HG02642 (cell line): ENCODE data around the gene SCN5A.
A peak's percentile ranks its signal among the peaks of the same experiment; 100 is the strongest.

ENCODE experiments used
- ATAC-seq: cut with Tn5 transposase; IDR thresholded peaks from one replicate; pipeline ENCODE4 v1.9.1; 2021; ENCODE audit warnings: mild to moderate bottlenecking; ENCODE audit not compliant: unreplicated experiment, poor library complexity

Gene SCN5A

GRCh38 chr3:38649500-38650247 lies at the start of gene SCN5A:
Gene SCN5A (minus strand): TSS chr3:38649687. CDS start chr3:38633307, 16,380 bp downstream.
- ATAC-seq = peak; percentile 72

- ATAC-seq = no peak
These were observed 49.3 kb upstream of the SCN5A start for GRCh38 chr3:38698760-38699159.

GRCh38 chr3:38698061-38698460 lies 48.6 kb upstream of the SCN5A start:
- ATAC-seq = no peak

DNA sequence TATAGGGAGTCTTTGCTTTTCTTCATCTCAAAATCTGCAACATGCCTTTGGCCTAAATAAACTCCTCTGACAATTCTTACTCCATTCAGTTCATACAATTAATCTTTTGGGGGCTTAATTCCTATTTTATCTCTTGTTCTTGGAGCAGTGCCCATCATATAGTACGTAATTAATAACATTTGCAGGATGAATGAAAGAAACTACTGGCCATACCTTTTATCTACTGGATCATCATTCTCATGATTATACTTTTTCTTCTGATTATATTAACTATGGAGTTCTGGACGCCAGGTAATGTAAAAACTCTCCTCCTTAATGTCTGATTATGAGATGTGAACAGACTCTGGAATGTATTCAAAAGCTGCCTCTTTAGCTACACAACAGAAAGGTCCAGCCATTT lies 46.5 kb upstream of the SCN5A start:
- ATAC-seq = no peak

DNA sequence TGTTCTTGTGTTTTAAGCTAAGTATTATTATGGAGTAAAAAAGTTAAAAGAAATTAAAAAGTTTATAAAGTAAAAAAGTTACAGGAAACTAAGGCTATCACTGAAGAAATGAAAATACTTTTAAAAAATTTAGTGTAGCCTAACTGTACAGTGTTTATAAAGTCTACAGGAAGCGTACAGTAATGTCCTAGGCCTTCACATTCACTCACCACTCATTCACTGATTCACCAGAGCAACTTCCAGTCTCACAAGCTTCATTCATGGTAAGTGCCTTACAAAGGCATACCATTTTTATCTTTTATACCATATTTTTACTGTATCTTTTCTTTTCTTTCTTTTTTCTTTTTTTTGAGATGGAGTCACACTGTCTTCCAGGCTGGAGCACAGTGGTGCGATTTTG lies 40.7 kb upstream of the SCN5A start:
- ATAC-seq = no peak

GRCh38 chr3:38689774-38690173 lies 40.3 kb upstream of the SCN5A start:
- no peak for ATAC-seq

GRCh38 chr3:38689346-38689745 lies 39.9 kb upstream of the SCN5A start:
- no peak for ATAC-seq

GRCh38 chr3:38687321-38687720 lies 37.8 kb upstream of the SCN5A start:
- no peak for ATAC-seq

DNA sequence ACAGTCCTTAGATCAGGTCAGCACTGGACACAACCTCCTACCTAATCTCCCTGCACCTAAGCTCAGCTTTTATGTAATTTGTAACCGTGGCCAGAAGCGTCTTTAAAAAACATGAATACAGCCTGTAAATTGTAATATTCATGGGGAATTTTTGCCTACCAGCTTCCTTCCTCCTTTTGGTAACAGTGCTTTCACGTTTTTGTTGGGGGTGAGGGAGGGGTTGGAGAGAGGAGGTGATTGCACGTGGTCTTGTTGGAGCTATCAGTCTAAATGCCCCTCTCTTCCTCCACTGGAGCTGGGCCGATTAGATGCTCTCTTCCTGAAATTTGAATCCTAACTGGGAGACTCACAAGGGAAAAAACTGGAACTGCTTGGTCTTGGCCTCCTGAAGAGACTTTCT lies 35.1 kb upstream of the SCN5A start:
- ATAC-seq = no peak

DNA sequence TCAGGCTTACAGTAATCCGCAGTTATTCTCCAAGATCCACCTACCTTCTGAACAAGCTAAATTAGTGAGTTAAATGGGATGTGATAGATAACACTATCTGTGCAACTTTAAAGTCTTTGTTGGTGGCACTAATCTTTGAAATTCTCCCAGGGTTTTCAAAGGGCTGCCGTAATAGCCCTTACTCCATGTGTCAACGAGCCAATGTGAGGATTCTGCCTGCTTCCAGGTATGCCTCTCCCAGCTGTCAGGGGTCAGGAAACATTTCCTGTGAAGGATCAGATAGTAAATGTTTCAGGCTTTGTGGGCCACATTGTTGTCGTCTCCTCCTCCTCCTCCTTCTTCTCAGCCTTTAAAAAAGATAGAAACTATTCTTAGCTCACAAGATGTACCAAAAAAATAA lies 20.2 kb upstream of the SCN5A start:
- ATAC-seq = no peak

DNA sequence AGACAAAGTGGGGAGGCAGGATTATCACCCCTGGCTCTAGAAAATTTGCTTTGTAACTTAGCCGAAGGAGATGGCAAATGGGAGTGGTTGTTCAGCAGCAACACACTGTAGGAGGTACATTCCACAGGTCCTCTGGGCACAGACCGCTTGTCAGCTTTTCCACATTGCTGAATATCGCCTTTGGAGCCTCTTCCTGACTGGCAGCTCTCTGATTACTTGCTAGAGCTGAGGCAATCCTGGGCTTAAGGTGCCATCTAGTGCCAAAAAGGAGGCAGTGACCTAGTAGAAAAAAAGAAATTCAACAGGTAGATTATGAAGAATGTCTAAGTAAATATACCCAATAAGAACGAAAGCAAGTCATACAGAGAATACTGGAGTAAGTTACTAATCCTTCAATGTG lies 13.1 kb upstream of the SCN5A start:
- ATAC-seq = no peak

GRCh38 chr3:38658841-38659240 lies 9.4 kb upstream of the SCN5A start:
- ATAC-seq = no peak

- ATAC-seq = no peak
These were observed 7.9 kb upstream of the SCN5A start for GRCh38 chr3:38657369-38657768.

DNA sequence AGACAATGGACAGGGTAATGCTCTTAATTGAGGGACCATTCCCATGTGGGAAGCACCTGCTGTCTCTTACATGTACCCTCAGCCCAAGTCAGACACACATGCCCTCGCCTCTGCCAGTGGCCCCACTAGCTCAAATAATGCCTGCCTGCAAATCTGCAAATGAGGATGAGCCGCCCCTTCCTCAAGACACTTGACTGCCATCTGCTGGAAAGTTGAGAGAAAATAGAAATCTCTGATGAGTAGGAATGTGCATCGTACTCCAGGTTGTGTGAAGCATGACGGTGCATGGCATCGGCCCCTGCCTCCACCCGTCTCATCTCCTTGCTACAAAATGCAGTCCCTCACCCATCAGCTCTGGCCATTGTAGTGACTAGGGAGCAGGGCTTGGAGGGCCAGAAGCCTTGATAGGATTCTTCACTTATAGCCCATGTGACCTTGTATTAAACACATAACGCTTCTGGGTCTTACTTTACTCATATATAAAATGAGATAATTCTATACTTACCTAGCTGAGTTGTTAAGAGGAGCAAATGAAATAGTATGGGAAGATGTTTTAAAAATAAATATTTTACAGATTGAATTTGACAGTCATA lies 6.3 kb upstream of the SCN5A start:
- ATAC-seq = no peak

DNA sequence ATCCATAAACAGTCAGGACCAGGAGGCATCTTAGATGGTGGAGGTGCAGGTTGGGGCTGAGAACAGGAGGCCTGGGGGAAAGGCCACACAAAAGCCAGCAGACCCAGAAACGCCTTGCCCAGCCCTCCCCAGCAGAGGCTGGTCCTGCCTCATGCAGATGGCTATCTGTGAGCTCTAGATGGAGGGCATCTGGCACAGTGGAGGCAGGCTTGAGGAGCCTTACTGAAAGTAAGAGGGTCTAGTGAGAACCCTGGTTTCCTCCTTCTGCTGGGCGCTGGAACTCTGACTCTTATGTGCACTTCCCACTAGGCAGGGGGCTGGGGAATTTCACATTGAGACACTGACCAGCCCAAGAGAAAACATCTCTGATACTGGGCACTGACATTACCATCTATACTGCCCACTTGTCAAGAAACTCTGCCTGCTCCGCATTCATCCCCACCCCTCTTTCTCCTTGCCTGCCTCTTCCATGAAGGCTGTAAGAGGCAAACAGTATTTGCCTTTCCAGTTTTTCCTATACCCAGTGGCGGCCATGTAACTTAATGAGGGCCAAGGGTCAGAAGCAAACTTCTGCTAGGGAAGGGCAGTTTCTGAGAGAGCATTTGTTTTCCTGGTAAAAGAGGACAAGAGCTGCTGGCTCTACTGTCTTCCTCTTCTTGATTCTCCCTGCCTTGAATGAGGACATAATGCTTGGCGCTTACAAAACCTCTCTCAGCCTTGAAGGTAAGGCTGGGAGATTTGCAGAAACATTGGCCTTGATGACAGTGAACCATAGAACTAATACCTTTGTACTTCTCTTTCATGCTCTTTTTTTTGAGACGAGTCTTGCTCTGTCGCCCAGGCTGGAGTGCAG lies 4.4 kb upstream of the SCN5A start:
- no peak for ATAC-seq

GRCh38 chr3:38652934-38653333 lies 3.4 kb upstream of the SCN5A start:
- ATAC-seq = no peak

DNA sequence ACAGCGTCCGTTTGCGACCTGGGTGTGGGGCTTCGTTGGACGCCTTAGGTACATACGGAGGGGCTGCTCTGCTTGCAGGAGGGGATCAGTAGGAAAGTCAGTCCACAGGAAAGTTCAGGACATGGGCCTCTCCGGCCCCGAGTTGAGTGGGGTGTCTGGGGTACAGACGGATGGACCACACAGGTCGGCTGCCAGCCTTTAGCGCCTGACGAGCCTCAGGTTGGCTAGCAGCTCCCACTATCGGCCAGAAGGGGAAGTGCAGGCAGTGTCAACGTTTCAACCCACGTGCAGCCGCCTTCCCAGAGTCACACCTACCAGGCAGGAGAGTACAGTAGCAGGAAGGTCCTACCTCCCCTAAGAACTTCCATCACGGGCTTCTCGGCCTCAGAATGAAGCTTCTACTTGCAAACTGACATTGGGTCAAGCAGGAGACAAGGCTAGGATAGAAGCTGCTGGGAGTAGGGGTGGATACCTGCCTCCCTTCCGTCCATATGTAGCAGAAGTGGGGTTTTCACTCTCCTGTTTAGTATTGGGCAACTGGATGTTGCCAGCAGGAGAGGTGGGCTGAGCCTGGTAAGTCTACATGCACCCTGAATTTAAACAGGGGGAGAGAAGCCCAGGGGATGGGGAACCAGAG lies 1.8 kb upstream of the SCN5A start:
- ATAC-seq = peak; percentile 47

DNA sequence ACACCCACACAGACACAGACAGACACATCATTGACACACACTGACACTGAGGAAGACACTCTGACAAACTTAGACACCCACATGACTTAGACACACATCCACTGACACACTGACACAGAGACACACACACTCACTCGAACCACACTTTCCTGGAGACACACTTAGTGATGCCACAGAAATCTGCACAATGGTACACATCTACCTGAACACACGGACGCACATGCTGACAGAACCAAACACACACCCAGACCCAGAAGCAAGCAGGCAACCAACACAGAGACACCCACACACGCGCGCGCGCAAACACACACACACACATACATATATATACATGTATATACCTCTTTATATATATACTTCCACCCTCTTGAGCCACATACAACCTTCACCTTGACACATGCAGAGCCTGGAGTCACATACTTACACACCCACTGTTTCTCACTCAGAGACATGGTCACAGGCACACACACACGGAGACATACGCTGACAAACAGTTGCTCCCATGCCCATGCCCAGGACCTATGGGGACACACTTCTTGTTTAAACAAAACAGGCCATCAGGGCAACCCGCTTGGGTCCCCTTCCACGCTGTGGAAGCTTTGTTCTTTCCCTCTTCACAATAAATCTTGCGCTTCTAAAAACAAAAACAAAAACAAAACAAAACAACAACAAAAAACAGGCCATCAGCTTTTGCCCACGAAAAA lies 913 bp upstream of the SCN5A start:
- ATAC-seq = no peak

DNA sequence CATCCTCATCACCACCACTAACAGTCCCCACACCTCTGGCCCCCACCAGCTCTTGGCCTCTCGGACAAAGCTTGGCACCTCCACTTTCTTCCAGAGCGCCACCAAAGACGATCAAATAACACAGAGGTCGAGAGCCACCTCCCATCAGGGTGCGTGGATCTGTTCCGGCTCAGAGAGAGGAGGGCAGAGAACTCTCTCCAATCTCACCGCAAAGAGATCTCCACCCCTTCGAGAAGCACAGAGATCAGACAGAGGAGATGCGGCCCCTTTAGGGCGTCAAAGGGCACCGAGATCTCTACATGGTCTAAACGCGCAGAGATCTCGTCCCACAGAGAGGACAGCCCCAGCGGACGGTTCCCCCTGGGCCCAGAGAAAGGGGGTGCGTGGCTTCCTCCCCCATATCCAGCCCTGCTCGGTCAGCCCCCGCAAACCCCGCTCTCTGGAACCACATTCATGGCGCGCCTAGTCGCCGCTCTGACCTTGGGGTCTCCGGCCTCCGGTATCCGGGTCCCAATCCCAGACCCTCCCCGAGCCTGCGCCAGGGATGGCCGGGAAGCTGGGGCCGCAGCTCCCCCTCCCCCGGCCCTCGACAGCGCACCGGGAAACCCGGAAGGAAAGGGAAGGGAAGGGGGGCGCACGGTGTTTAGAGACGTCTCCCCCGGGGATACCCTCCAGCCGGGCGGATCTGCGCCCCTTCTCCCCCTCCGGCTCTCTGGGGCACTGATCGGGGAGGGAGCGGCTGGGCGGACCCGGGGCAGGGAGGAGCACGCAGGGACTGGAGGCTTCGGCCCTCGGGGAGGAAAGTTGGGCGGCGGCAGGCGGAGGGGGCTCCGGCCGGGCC lies 608 bp downstream of the SCN5A start:
- no peak for ATAC-seq
